ENCODE results near the gene NAGK.

- TF ChIP-seq CTCF (IDR thresholded peaks at IDR 0.05; ENCODE audit: low read depth, low read length) = no peak
- no peak for TF ChIP-seq EZH2phosphoT487 (IDR thresholded peaks at IDR 0.05; ENCODE audit: low read depth)
Observed at GRCh38 chr2:71045151-71045550, 23.3 kb upstream of the NAGK start.
